ENCODE measurements around the gene CHST3. TPM values are rescaled to one million over a fixed set of nuclear protein-coding genes. Genes with fewer than 3 reads are reported as not detected.

Gene CHST3
- total and polyA plus RNA-seq, 9 of the 15 experiments (the other 6 are each of a cell fraction or from before 2014, with no cell fraction given) = 0.01 to 1.3 (median 0.15) TPM

DNA sequence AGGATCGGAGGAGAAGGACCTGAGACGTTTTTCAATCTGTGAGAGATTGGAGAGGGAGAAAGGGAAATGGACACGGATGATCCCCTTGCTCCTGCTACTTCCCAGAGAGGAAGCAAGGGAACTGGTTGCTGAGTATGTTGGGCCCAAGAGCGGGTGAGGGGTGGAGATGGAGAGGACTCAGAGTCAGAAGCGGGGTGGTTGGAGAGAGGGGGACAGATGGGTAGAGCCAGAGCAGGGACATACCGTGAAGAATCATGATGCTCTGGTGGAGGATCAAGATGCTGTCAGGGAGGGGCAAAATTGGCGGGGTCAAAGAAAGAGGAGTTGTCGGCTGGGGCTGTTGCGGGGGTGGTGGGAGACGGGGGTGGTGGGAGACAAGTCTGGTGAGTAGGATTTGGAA, 2.4 kb upstream of the CHST3 start:
- H2AFZ ChIP-seq (ENCODE audit: low read depth, low read length) = no peak overlapping the region
- peaks cover 4 to 20% of the 10 kb centered on the region in 2 experiments; a peak in 4 of 5 replicates for H3K4me1 ChIP-seq (replicated peaks in 1 of 2; ENCODE audit: control insufficient read depth in 2 of 2, insufficient read depth in 2 of 2, low read length in 2 of 2)
- FAIRE-seq (no peak), ATAC-seq (no peak), DNase-seq (ENCODE audit: extremely low read depth in 1 of 4, low spot score in 3 of 4) (no peak)
- no peaks in the 10 kb centered on the region for H3K79me2 ChIP-seq (ENCODE audit: control insufficient read depth, insufficient read depth, low read length)
- WGBS (ENCODE audit: insufficient coverage, low coverage, missing lambda C conversion rate) = 20% methylated on average over 9 of the region's 10 CpGs
- no peaks in the 10 kb centered on the region for H3K36me3 ChIP-seq (ENCODE audit: control insufficient read depth, insufficient read depth, low read length)
- POLR2A ChIA-PET = no interaction called here
- peaks cover 25 to 53% of the 10 kb centered on the region in 2 experiments; a peak in 4 of 5 replicates for H3K27me3 ChIP-seq (ENCODE audit: control insufficient read depth in 2 of 2, insufficient read depth in 2 of 2, low read length in 2 of 2)
- H3K9ac ChIP-seq (ENCODE audit: insufficient read depth in 1 of 2, low read depth in 2 of 2, low read length in 2 of 2) = no peak overlapping the region
- CTCF ChIA-PET (ENCODE audit: low intra/inter-chr PET ratio) = no interaction called here
- no peak overlapping the region for H3K4me2 ChIP-seq (ENCODE audit: insufficient read depth, low read length)
- H4K20me1 ChIP-seq (replicated peaks; ENCODE audit: control insufficient read depth, insufficient read depth, low read length) = no peaks in the 10 kb centered on the region
- no peaks in the 10 kb centered on the region for H3K9me1 ChIP-seq (ENCODE audit: control insufficient read depth, insufficient read depth, low read length)
- H3K9me3 ChIP-seq (replicated peaks; ENCODE audit: control insufficient read depth, insufficient read depth, low read depth, low read length) = no peaks in the 10 kb centered on the region
- intact Hi-C loops (cut with micrococcal nuclease) = no loop called here
- no TSS peak for BruUV-seq (replicated peaks)
- no peak overlapping the region for H3K27ac ChIP-seq (ENCODE audit: extremely low read depth, low read depth, low read length)
- peak; percentile 31; the same call in 1 of the 2 replicates for TF ChIP-seq EGR1 (conservative IDR thresholded peaks at IDR 0.05)
- no peak for TF ChIP-seq ZNF277 (CRISPR knock-in tag; IDR thresholded peaks at IDR 0.05; ENCODE audit: borderline replicate concordance)
- H3K4me3 ChIP-seq = no peak overlapping the region
- in situ Hi-C loops (cut with MboI) = no loop called here

DNA sequence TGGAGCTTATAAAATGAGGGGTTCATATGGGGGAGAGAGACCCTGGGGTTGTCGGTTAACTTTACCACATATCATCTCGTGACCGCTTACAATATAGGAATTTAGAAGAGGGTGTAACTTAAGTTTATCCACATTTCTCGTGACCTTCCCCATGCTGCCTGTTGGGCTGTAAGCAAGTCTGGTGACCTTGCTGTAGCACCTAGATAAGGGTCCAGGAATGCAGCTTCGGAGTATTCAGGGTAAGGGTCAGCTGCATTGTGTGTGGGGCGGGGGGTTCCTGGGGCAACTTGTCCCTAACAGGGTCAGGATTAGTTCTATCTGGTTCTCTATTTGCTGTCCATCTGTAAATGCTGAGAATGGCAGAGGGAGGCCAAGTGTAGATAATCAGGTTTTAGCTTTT, 1.3 kb upstream of the CHST3 start:
- FAIRE-seq = peak; percentile 51
- Histone ChIP-seq H3K79me2 (ENCODE audit: control insufficient read depth, insufficient read depth, low read length) (no peaks in the 10 kb centered on the region), H4K20me1 (replicated peaks; ENCODE audit: control insufficient read depth, insufficient read depth, low read length) (no peaks in the 10 kb centered on the region), H3K36me3 (ENCODE audit: control insufficient read depth, insufficient read depth, low read length) (no peaks in the 10 kb centered on the region), H3K27ac (ENCODE audit: extremely low read depth, low read depth, low read length) (no peak overlapping the region), H3K4me1 (replicated peaks in 1 of 2; ENCODE audit: control insufficient read depth in 2 of 2, insufficient read depth in 2 of 2, low read length in 2 of 2) (peaks cover 4 to 20% of the 10 kb centered on the region in 2 experiments; a peak in 4 of 5 replicates), H3K4me2 (ENCODE audit: insufficient read depth, low read length) (no peak overlapping the region; the same call in 1 of the 2 replicates), H3K4me3 (no peak overlapping the region), H3K9me1 (ENCODE audit: control insufficient read depth, insufficient read depth, low read length) (no peaks in the 10 kb centered on the region), H2AFZ (ENCODE audit: low read depth, low read length) (0 out of 2 replicates have a peak overlapping the region, but pooled peaks have one; percentile 22), H3K27me3 (ENCODE audit: control insufficient read depth in 2 of 2, insufficient read depth in 2 of 2, low read length in 2 of 2) (peaks cover 27 to 57% of the 10 kb centered on the region in 2 experiments; a peak in 4 of 5 replicates), H3K9ac (ENCODE audit: insufficient read depth in 1 of 2, low read depth in 2 of 2, low read length in 2 of 2) (no peak overlapping the region), H3K9me3 (replicated peaks; ENCODE audit: control insufficient read depth, insufficient read depth, low read depth, low read length) (no peaks in the 10 kb centered on the region)
- intact Hi-C loops (cut with micrococcal nuclease) = no loop called here
- ChIA-PET POLR2A (interaction anchor here (1.3 kb wide), 1 partner anchor 11 kb away, joined by 4 read pairs; no protein-coding TSS in a partner anchor), CTCF (ENCODE audit: low intra/inter-chr PET ratio) (no interaction called here)
- no TSS peak for BruUV-seq (replicated peaks)
- WGBS (ENCODE audit: insufficient coverage, low coverage, missing lambda C conversion rate) = 3% methylated on average over 6 of the region's 6 CpGs
- in situ Hi-C loops (cut with MboI) = no loop called here
- no peak; the same call in 2 of the 3 replicates for ATAC-seq
- DNase-seq (ENCODE audit: extremely low read depth in 1 of 4, low spot score in 3 of 4) = peak in 1 of 4 experiments; percentile 72
- no peak for TF ChIP-seq PURB (CRISPR knock-in tag; IDR thresholded peaks at IDR 0.05; ENCODE audit: low read depth)
- peak; percentile 75; the same call in 1 of the 2 replicates for TF ChIP-seq TEAD2 (tag; IDR thresholded peaks at IDR 0.05)
- 0 out of 2 replicates have a peak, but pooled peaks have one; percentile 17 for TF ChIP-seq BHLHE40 (IDR thresholded peaks at IDR 0.05; ENCODE audit: low read length)
- TF ChIP-seq NCOR1 (IDR thresholded peaks at IDR 0.05) = peak; percentile 62
- peak; percentile 54; the same call in 1 of the 2 replicates for TF ChIP-seq ZNF395 (CRISPR knock-in tag; IDR thresholded peaks at IDR 0.05)
- TF ChIP-seq TEAD1 (CRISPR knock-in tag; IDR thresholded peaks at IDR 0.05) = peak in 1 of 2 experiments; percentile 31; a peak in 1 of 4 replicates
- no peak for TF ChIP-seq SNRNP70 (optimal IDR thresholded peaks at IDR 0.05; ENCODE audit: low read depth, low read length)
- peak; percentile 74 for TF ChIP-seq CBFA2T3 (IDR thresholded peaks at IDR 0.05)
- peak; percentile 59; the same call in 1 of the 2 replicates for TF ChIP-seq ARID1B (IDR thresholded peaks at IDR 0.05)

All from K562 (cell line).